Activated CD8-positive, alpha-beta memory T cell treated with anti-CD3 and anti-CD28 coated beads, Interleukin-2, amount 10 ng/mL, durations not matched to agents 7 days and 5 days (primary cell): ENCODE measurements around the gene MED1. TPM values are rescaled to one million over a fixed set of nuclear protein-coding genes. Genes with fewer than 3 reads are reported as not detected.
"Not testable (repeated sequence)": the region's sequence is repeated elsewhere in the genome, so short reads cannot be mapped to it uniquely, and the experiment has no call there.

ENCODE experiments used
- ATAC-seq: fragments of 150-1000 bp; cut with Tn5 transposase; one replicate; pipeline ENCODE4 v1.10.0; 2021; ENCODE audit warnings: moderate library complexity
- CTCF ChIA-PET: fragments of 350-600 bp; sonication (Branson Sonifier 250); formaldehyde crosslinking; loops from one replicate; lab custom pipeline; 2021; ENCODE audit warnings: antibody characterized with exemption; lab: Charles Lee
- DNase-seq: peaks from one replicate; pipeline ENCODE4 v3.0.0-alpha.2; 2020
- H3K27ac Mint-ChIP-seq: one replicate; pipeline ENCODE4 v1.8.0; 2021; ENCODE audit warnings: mild to moderate bottlenecking, mixed read lengths
- H3K27me3 Mint-ChIP-seq: one replicate; pipeline ENCODE4 v1.8.0; 2021; ENCODE audit warnings: mixed read lengths
- H3K36me3 Mint-ChIP-seq: one replicate; pipeline ENCODE4 v1.8.0; 2021; ENCODE audit warnings: mild to moderate bottlenecking, mixed read lengths
- H3K4me1 Mint-ChIP-seq: one replicate; pipeline ENCODE4 v1.8.0; 2021; ENCODE audit warnings: mixed read lengths
- H3K4me3 Mint-ChIP-seq: one replicate; pipeline ENCODE4 v1.8.0; 2021; ENCODE audit warnings: mild to moderate bottlenecking, moderate library complexity, mixed read lengths
- H3K9me3 Mint-ChIP-seq: one replicate; pipeline ENCODE4 v1.8.0; 2022; ENCODE audit warnings: low read depth, mixed read lengths
- total RNA-seq, 2 experiments: library from RNA; stranded (reverse); gene quantifications; one replicate each; pipeline ENCODE4 v1.2.3, GENCODE V29; 2021

The MED1 gene
- total RNA-seq = 10 to 100 TPM; 53.2 to 73.0 TPM

GRCh38 chr17:39450847-39451581 is at the start of gene MED1:
Gene MED1, minus strand, starts transcription at chr17:39451263. Its CDS starts 201 bp downstream, at chr17:39451062.
- H3K4me3 Mint-ChIP-seq = peak within 1 kb of the TSS; percentile 96
- CTCF ChIA-PET = interaction anchor here (0.6 to 2.8 kb wide), 7 partner anchors 9 to 714 kb away, joined by 3 to 31 read pairs (median 4); partner anchors contain the start of gene CDK12
- peaks cover 28% of the 10 kb centered on the region for H3K4me1 Mint-ChIP-seq
- no peaks in the 10 kb centered on the region for H3K27me3 Mint-ChIP-seq
- no peaks in the 10 kb centered on the region for H3K9me3 Mint-ChIP-seq
- DNase-seq (peak; percentile 98), ATAC-seq (peak; percentile 99)
- H3K36me3 Mint-ChIP-seq = peaks cover 14% of the 10 kb centered on the region
- H3K27ac Mint-ChIP-seq = peak within 1 kb of the TSS; percentile 93

- not testable (repeated sequence) for H3K9me3 Mint-ChIP-seq, DNase-seq, ATAC-seq, H3K27me3 Mint-ChIP-seq, H3K4me3 Mint-ChIP-seq, H3K4me1 Mint-ChIP-seq, H3K27ac Mint-ChIP-seq
- CTCF ChIA-PET = interaction anchor here (0.6 kb wide), 1 partner anchor 74 kb away, joined by 3 read pairs; no protein-coding TSS in a partner anchor
- peaks cover 39% of the 10 kb centered on the region for H3K36me3 Mint-ChIP-seq
Measured at GRCh38 chr17:39496921-39497320, 45.9 kb upstream of the MED1 start.

GRCh38 chr17:39487946-39488345 is 36.9 kb upstream of the MED1 start:
- Mint-ChIP-seq H3K4me3 (no peak overlapping the region), H3K4me1 (peaks cover 2% of the 10 kb centered on the region), H3K36me3 (peaks cover 25% of the 10 kb centered on the region), H3K27ac (no peak overlapping the region), H3K9me3 (no peaks in the 10 kb centered on the region), H3K27me3 (no peaks in the 10 kb centered on the region)
- CTCF ChIA-PET = interaction anchor here (1.0 to 1.6 kb wide), 4 partner anchors 26 to 136 kb away, joined by 3 to 5 read pairs (median 4); partner anchors contain the start of gene CDK12
- DNase-seq (no peak), ATAC-seq (no peak)

- not testable (repeated sequence) for H3K4me1 Mint-ChIP-seq, H3K4me3 Mint-ChIP-seq, H3K27me3 Mint-ChIP-seq, H3K9me3 Mint-ChIP-seq, ATAC-seq, DNase-seq, H3K27ac Mint-ChIP-seq
- CTCF ChIA-PET = interaction anchor here (1.0 kb wide), 1 partner anchor 136 kb away, joined by 5 read pairs; no protein-coding TSS in a partner anchor
- peaks cover 21% of the 10 kb centered on the region for H3K36me3 Mint-ChIP-seq
Measured at GRCh38 chr17:39487490-39487889, 36.4 kb upstream of the MED1 start.

- H3K4me3 Mint-ChIP-seq = no peak overlapping the region
- no peak for DNase-seq
- no peaks in the 10 kb centered on the region for H3K27me3 Mint-ChIP-seq
- no peak for ATAC-seq
- H3K27ac Mint-ChIP-seq = no peak overlapping the region
- no peaks in the 10 kb centered on the region for H3K9me3 Mint-ChIP-seq
- H3K4me1 Mint-ChIP-seq = peaks cover 2% of the 10 kb centered on the region
- CTCF ChIA-PET = interaction anchor here (0.9 to 1.1 kb wide), 2 partner anchors 10 to 21 kb away, joined by 3 read pairs; no protein-coding TSS in a partner anchor
- H3K36me3 Mint-ChIP-seq = peaks cover 20% of the 10 kb centered on the region
Measured at GRCh38 chr17:39486242-39486641, 35.2 kb upstream of the MED1 start.

GRCh38 chr17:39485555-39485954 is 34.5 kb upstream of the MED1 start:
- Mint-ChIP-seq H3K4me3 (no peak overlapping the region), H3K27me3 (no peaks in the 10 kb centered on the region), H3K4me1 (peaks cover 2% of the 10 kb centered on the region), H3K27ac (no peak overlapping the region), H3K36me3 (peaks cover 17% of the 10 kb centered on the region), H3K9me3 (no peaks in the 10 kb centered on the region)
- CTCF ChIA-PET = interaction anchor here (0.9 to 1.1 kb wide), 2 partner anchors 10 to 20 kb away, joined by 3 read pairs; no protein-coding TSS in a partner anchor
- no peak for ATAC-seq
- DNase-seq = no peak

GRCh38 chr17:39484178-39484577 is 33.1 kb upstream of the MED1 start:
- H3K36me3 Mint-ChIP-seq = peaks cover 17% of the 10 kb centered on the region
- H3K4me1 Mint-ChIP-seq = peaks cover 2% of the 10 kb centered on the region
- no peak overlapping the region for H3K4me3 Mint-ChIP-seq
- no peaks in the 10 kb centered on the region for H3K27me3 Mint-ChIP-seq
- ATAC-seq (no peak), DNase-seq (no peak)
- H3K9me3 Mint-ChIP-seq = no peaks in the 10 kb centered on the region
- H3K27ac Mint-ChIP-seq = no peak overlapping the region
- CTCF ChIA-PET = no interaction called here

- Mint-ChIP-seq H3K9me3 (no peaks in the 10 kb centered on the region), H3K4me3 (no peak overlapping the region), H3K4me1 (peaks cover 2% of the 10 kb centered on the region), H3K36me3 (peaks cover 18% of the 10 kb centered on the region), H3K27me3 (no peaks in the 10 kb centered on the region), H3K27ac (no peak overlapping the region)
- DNase-seq (no peak), ATAC-seq (no peak)
- CTCF ChIA-PET = interaction anchor here (0.6 kb wide), 1 partner anchor 212 kb away, joined by 4 read pairs; no protein-coding TSS in a partner anchor
Measured at GRCh38 chr17:39483506-39483905, 32.4 kb upstream of the MED1 start.

GRCh38 chr17:39479631-39480030 is 28.6 kb upstream of the MED1 start:
- CTCF ChIA-PET = interaction anchor here (1.1 kb wide), 1 partner anchor 14 kb away, joined by 3 read pairs; no protein-coding TSS in a partner anchor
- DNase-seq, H3K4me1 Mint-ChIP-seq, ATAC-seq, H3K27ac Mint-ChIP-seq, H3K9me3 Mint-ChIP-seq, H3K27me3 Mint-ChIP-seq, H3K4me3 Mint-ChIP-seq: not testable (repeated sequence)
- peaks cover 13% of the 10 kb centered on the region for H3K36me3 Mint-ChIP-seq

- DNase-seq (no peak), ATAC-seq (no peak)
- CTCF ChIA-PET = interaction anchor here (0.8 kb wide), 1 partner anchor 10 kb away, joined by 3 read pairs; no protein-coding TSS in a partner anchor
- no peak overlapping the region for H3K4me3 Mint-ChIP-seq
- H3K36me3 Mint-ChIP-seq = peaks cover 31% of the 10 kb centered on the region
- H3K4me1 Mint-ChIP-seq = peaks cover 4% of the 10 kb centered on the region
- H3K27ac Mint-ChIP-seq = no peak overlapping the region
- H3K27me3 Mint-ChIP-seq = no peaks in the 10 kb centered on the region
- no peaks in the 10 kb centered on the region for H3K9me3 Mint-ChIP-seq
Measured at GRCh38 chr17:39473310-39473709, 22.2 kb upstream of the MED1 start.

GRCh38 chr17:39468610-39469009 is 17.5 kb upstream of the MED1 start:
- peaks cover 31% of the 10 kb centered on the region for H3K4me1 Mint-ChIP-seq
- ATAC-seq = not testable (repeated sequence)
- CTCF ChIA-PET = interaction anchor here (1.0 kb wide), 1 partner anchor 12 kb away, joined by 3 read pairs; no protein-coding TSS in a partner anchor

GRCh38 chr17:39464639-39465181 is 13.6 kb upstream of the MED1 start:
- H3K27me3 Mint-ChIP-seq, ATAC-seq, DNase-seq, H3K9me3 Mint-ChIP-seq: not testable (repeated sequence)
- Mint-ChIP-seq H3K36me3 (peaks cover 25% of the 10 kb centered on the region), H3K4me3 (peak overlapping the region; percentile 92), H3K4me1 (peaks cover 37% of the 10 kb centered on the region), H3K27ac (peak overlapping the region; percentile 54)
- CTCF ChIA-PET = interaction anchor here (1.1 to 2.4 kb wide), 4 partner anchors 14 to 157 kb away, joined by 3 to 8 read pairs (median 4); partner anchors contain the start of gene MED1

More at GRCh38 chr17:39468610-39469009, 17.5 kb upstream of the MED1 start:
- peaks cover 35% of the 10 kb centered on the region for H3K36me3 Mint-ChIP-seq
- H3K27ac Mint-ChIP-seq, H3K9me3 Mint-ChIP-seq, DNase-seq, H3K27me3 Mint-ChIP-seq, H3K4me3 Mint-ChIP-seq: not testable (repeated sequence)
